HG03095 (cell line): ENCODE results near the gene OR5A2.
"Not testable (repeated sequence)": the region's sequence is repeated elsewhere in the genome, so short reads cannot be mapped to it uniquely, and the experiment has no call there.

Experiments
- ATAC-seq: cut with Tn5 transposase; IDR thresholded peaks from one replicate; pipeline ENCODE4 v1.9.1; 2021; ENCODE audit warnings: moderate library complexity; ENCODE audit not compliant: unreplicated experiment

OR5A2 gene

GRCh38 chr11:59394186-59394585 lies 32.0 kb downstream of the OR5A2 start:
- no peak for ATAC-seq

GRCh38 chr11:59380263-59381059 lies 45.8 kb downstream of the OR5A2 start:
- ATAC-seq: peak; percentile 94

GRCh38 chr11:59372324-59372723 lies 53.9 kb downstream of the OR5A2 start:
- ATAC-seq: not testable (repeated sequence)

GRCh38 chr11:59368238-59369022 lies 57.8 kb downstream of the OR5A2 start:
- ATAC-seq: no peak
